NCI-H510A (cell line): ENCODE data around the gene SHCBP1L.

Experiments used
- DNase-seq: peaks from one replicate; lab custom pipeline; 2025; lab: John Stamatoyannopoulos, UW

Gene SHCBP1L

DNA sequence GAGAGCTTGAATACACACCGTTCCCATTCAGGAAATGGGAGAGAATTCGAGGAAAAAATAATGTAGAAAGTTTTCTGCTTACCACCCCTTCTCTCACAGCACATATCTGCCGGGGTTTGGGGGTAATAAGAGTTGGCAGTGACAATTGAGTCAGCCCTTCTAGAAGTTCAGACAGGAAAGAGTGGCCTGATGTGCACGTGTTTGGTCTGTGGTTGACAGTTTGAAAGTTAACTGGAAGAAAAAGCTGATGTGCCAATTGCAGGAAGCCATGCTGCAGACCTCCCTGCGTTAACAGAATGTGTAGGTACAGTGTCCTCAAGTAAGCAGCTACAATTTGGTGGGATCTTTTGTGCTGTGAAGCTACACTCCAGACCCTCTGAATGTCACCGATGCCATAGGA is 63.0 kb downstream of the SHCBP1L start:
- DNase-seq = no peak

DNA sequence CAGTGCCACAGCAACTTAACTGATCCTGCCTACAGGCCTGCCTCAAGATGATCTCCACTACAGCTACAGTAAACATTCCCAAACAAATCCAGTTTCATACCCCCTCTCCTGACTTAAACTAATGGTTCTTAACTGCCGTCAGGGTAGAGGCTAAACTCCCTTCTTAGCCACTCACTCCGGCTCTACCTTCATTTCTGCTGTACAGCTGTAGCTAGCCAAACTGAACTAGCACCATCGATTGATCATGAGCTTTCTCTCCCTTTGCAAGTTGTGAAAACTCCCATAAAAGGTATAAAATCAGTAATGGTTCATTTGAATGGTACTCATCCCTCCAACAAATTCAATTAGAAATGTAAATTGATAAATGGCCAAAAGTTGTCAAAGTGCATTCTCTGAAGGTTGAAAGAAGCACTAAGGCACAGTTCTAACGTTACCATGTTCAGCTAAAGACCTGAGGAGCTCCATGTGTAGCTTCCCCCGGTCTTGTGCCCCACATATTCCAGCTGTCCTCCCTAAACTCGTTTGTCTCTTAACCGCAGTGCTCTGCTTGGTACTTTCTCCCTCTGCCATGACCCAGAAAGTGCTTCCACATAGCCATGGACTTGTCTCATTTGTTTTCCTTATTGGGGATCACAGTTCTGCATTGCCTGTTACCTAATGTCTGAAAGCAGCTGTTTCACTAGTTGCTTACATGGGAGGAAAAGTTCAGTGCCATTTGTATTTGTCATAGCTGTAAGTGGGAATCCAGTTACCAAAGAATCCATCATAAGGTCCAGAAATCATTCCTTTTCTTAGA is 64.0 kb downstream of the SHCBP1L start:
- no peak for DNase-seq

DNA sequence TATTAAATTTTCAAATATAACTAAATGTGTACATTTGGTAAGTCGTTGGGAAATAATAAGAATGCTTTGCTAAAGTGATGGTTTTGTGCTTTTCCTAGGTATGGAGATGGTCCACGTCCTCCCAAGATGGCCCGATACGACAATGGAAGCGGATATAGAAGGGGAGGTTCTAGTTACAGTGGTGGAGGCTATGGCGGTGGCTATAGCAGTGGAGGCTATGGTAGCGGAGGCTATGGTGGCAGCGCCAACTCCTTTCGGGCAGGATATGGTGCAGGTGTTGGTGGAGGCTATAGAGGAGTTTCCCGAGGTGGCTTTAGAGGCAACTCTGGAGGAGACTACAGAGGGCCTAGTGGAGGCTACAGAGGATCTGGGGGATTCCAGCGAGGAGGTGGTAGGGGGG is 66.0 kb downstream of the SHCBP1L start:
- DNase-seq = no peak

DNA sequence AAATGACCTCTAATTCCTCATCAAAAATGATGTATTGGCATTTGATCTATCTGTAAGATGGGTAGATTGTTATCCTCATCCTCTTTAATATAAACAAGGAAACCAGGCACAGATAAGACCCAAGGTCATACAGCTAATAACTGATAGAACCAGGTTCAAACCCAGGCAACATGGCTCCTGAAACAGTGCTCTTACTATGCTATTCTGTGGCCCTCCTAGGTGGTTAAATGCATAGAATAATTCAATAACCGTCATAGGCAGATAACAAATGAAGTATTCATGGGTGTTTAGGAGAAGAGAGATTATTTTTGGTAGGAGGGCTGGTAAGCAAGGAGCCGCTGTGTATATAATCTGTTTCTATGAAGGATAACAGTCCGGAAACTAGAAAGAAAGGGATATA is 67.4 kb downstream of the SHCBP1L start:
- DNase-seq = no peak

DNA sequence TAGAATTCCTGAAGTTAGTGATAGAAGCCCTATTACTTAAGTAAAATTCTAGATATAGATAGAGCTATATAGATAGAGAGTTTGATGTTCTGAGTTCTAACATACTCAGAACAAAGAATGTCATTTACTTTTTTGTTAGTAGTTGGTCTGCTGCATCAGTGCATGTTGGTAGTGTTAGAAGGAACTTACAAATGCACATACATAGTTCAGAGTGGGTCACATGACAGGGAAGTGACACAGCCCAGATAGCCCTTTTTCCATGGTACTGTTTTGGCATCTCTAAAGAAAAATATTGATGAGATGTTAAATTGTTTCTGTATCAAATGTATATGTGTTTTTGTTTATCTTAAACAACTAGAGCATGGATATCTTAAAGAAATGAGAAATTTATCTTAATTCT is 68.1 kb downstream of the SHCBP1L start:
- no peak for DNase-seq

DNA sequence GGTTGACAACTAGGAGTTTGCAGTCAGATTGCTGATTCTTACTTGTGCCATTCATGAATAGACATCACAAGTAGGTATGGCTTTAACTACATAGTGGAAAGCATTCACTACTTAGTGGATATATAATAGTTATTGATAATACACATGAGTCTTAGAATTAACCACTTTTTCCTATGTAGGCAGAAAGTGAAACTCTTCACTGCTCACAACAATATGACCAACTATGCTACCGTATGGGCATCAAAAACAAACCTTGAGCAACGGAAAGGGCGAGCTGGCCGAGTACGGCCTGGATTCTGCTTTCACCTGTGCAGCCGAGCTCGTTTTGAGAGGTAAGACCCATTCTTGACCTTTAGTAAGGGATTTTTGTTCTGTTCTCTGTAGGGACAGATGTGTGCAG is 75.1 kb downstream of the SHCBP1L start:
- no peak for DNase-seq

DNA sequence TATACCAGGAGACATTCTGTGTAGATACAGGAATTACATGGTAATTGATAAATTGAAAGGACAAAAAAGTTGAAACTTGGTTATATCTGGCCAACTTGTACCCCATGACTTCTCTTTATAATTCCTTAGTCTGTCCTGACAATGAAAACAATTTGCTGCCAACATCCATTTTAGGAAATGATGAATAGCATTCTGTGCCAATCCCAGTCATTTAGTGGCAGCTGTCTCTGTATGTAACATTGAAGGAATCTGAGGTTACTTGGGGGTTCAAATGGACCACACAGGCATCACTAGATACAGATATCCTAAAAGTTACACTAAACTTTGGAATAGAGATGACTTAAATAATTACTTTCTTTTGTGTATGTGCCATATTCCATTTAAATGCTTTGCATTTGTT is 75.6 kb downstream of the SHCBP1L start:
- no peak for DNase-seq

DNA sequence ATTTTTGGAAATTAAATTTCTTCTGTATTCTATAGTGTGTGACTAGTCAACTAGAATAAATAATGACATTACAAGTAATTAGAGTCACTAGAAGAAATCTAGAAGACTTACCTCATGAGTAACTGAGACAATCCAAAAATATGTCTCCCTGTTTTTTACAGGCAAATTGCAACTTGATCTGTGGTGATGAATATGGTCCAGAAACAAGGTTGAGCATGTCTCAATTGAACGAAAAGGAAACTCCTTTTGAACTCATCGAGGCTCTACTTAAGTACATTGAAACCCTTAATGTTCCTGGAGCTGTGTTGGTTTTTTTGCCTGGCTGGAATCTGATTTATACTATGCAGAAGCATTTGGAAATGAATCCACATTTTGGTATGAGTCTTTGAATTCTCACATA is 77.1 kb downstream of the SHCBP1L start:
- DNase-seq = no peak

DNA sequence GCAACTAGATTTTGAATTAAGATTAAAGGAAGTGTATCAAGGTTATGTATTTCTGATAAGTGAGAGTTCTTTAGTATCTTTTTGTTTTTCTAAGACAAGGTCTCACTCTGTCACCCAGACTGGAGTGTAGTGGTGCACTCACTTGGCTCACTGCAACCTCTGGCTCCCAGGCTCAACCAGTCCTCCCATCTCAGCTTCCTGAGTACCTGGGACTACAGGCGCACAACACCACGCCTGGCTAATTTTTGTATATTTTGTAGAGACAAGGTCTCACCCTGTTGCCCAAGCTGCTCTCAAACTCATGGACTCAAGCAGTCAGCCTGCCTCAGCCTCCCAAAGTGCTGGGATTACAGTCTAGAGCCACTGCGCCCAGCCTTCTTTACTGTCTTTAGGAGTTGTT is 80.1 kb downstream of the SHCBP1L start:
- no peak for DNase-seq

DNA sequence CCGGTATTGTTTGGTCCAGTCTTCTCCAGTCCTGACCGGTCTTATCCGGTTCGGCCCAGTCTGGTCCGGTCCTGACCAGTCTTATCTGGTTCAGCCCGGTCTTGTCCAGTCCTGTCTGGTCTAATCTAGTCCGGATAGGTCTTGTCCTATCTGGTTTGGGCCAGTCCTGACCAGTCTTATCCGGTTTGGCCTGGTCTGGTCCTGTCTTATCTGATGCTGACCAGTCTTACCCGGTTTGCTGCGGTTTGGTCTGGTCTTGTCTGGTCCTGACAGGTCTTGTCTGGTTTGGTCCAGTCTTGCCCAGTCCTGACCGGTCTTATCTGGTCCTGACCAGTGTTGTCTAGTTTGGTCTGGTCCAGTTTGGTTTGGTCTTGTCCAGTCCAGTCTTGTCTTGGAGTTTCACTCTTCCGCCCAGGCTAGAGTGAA is 83.7 kb downstream of the SHCBP1L start:
- DNase-seq = no peak

DNA sequence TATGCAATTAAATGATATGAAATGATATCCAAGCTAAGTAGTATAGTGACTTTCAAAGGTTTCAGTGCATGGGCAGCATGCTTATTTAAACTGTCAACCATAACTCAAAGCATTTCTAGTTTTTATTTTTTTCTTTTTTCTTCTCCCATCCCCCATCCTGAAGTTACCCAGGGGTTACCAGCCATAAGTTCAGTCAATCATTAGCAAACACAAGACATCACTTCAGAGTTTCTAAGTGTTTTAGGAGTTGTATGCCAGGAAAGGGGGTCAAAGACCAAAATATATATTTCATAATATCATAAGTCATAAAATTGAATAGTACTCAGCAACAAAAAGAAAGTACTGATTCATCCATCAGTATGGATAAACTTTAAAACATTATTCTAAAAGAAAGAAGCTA is 85.1 kb downstream of the SHCBP1L start:
- DNase-seq = no peak

DNA sequence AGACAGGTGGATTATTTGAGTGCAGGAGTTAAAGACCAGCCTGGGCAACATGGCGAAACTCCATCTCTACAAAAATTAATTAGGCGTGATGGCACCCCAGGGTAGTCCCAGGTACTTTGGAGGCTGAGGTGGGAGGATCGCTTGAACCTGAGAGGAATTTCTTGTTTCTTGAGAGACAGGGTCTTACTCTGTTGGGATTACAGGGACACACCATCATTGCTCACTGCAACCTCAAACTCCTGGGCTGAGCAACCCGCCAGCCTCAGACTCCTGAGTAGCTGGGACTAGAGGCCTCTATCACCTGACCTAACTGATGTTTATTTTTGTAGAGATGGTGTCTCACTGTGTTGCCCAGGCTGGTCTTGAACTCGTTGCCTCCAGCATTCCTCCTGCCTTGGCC is 89.0 kb downstream of the SHCBP1L start:
- DNase-seq = no peak

DNA sequence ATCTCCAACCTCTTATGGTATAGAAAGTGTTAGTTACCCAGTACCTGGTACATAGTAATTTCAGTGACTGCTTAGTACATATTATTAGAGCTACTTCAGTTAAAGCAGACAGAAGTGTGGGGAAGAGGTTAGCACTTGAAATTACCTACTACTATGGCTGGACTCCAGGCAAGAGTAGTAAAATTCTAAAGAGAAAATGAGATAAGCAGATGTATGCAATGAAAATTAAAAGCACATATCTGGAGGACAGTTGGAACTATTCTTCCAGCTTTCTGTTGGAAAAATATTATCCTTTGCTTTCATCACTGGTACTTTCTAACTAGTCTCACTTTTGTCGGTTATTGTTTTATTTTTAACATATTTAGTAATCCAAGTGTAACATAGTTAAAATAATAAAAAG is 90.1 kb downstream of the SHCBP1L start:
- no peak for DNase-seq

DNA sequence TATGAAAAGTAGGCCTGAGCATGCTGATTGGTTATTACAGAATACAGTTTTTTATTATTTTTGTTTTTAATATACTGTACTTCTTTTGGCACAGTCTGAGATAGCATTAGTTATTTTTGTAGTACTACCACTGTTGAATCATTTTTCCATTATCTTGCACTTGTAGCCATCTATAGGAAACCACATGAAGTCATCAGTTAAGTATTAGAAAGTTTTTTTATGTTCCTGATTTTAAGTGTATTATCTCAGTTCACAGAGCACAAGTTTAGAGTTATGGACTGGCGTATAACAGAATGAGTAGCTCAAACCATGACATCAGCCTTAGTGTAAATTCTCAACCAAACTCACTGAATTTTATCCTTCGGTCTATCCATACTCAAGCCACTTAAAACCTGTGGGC is 91.0 kb downstream of the SHCBP1L start:
- DNase-seq = no peak

DNA sequence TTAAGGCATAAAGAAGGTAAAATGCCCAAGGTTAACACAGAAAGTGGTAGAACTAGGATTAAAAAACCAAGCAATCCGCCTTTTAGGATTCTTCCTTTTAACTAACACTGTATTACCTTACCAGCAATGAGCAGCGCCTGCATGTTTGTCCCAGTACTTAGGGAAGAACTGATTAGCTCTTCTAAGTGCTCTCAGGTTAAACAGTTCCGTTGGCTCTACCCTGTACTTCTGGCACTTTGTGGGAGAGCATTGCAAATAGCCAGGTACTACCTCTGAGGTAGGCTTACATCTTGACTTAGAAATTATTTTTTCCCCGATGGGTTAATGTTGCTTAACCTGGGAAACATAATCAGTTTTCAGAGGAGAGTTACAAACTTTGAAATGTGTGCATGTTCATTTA is 92.3 kb downstream of the SHCBP1L start:
- DNase-seq = no peak

DNA sequence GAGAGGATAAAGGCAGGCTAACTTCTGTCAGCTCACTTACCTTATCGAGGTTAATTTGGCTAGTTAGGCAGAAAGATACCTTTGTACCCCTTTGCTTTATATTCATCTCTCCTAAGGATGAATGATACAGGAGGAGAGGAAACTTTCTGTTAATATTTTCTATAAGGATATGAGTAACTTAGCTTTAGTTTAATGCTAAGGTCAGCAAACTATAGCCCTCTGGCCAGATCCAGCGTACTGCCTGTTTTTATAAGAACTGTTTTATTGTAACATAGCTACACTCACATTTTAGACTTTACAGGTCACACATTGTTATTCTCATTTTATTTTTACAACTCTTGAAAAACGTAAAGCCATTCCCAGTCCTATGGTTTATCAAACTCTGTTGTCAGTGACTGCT is 95.8 kb downstream of the SHCBP1L start:
- no peak for DNase-seq

DNA sequence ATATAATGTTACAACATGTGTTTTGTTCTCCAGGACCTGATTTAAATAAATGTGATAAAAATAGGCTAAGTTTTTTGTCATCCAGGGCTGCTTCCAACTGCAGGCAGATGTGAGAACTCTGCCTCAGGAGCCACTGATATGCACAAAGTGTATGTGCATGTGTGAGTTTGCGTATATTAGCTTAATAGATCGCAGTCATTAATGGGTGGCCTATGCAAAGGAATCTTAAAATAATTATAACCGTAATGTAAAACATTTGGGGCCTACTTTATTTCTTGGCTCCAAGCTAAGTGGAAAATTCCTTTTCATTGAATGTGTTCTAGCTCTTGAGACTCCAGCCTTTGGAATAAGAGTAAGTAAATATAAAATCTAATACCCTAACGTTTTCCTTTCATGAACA is 97.1 kb downstream of the SHCBP1L start:
- no peak for DNase-seq

DNA sequence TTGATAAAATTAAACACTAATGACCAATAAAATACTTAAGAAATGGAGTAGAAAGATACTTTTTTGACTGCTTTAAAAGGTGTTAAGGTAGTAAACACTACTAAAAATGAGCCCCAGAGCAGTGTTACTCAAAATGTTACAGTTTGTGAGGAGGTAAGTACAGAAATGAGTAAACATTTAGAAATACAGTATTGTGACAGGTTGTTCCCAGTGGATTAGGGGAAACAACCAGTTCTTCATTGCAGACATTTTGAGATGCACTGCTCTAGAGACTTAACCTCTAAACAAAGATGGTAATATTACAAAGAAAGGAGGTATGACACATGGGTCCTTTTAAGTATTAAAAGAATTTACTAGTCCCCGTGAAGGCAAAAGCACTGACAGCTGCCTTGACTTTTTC is 101.1 kb downstream of the SHCBP1L start:
- no peak for DNase-seq

DNA sequence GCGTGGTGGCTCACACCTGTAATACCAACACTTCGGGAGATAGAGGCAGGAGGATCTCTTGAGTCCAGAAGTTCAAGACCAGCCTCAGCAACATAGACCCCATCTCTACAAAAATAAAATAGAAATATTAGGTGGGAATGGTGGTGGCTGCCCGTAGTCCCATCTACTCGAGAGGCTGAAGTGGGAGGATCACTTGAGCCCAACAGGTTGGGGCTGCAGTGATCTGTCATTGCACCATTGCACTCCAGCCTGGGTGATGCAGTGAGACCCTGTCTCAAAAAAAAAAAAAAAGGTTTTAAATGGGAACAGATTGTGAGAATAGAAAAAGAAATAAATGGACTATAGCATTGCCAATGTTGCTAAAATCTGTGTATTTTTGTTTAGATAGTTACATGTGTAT is 102.6 kb downstream of the SHCBP1L start:
- no peak for DNase-seq
